Measurements from ENCODE around the gene GDF3. TPM values are rescaled to one million over a fixed set of nuclear protein-coding genes. Genes with fewer than 3 reads are reported as not detected.
"Not testable (repeated sequence)": the region's sequence is repeated elsewhere in the genome, so short reads cannot be mapped to it uniquely, and the experiment has no call there.

Gene GDF3
- total and polyA plus RNA-seq, 9 of the 15 experiments (the other 6 are each of a cell fraction or from before 2014, with no cell fraction given): not detected

DNA sequence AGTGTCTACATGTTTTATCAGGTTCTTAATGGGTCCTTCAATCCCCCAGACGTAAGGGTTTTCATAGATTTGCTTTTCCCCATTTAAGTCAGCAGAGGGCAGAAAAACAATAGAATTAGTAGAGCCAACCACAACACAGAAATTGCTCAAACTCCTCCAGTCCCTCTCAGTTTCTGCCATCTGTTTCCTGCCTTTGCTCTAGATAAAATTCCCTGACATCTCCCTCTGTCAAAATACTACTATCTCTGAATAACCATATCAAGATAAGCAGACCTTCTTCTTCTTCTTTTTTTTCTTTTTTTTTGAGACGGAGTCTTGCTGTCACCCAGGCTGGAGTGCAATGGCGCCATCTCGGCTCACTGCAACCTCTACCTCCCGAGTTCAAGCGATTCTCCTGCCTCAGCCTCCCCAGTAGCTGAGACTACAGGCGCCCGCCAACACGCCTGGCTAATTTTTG lies 18.1 kb downstream of the GDF3 start:
- H3K79me2 ChIP-seq (ENCODE audit: control insufficient read depth, insufficient read depth, low read length); H3K36me3 ChIP-seq (ENCODE audit: control insufficient read depth, insufficient read depth, low read length); H3K4me2 ChIP-seq (ENCODE audit: insufficient read depth, low read length); H3K9me3 ChIP-seq (replicated peaks; ENCODE audit: control insufficient read depth, insufficient read depth, low read depth, low read length); H3K27ac ChIP-seq (ENCODE audit: extremely low read depth, low read depth, low read length); H3K27me3 ChIP-seq (ENCODE audit: control insufficient read depth in 2 of 2, insufficient read depth in 2 of 2, low read length in 2 of 2); H3K4me1 ChIP-seq (replicated peaks in 1 of 2; ENCODE audit: control insufficient read depth in 2 of 2, insufficient read depth in 2 of 2, low read length in 2 of 2); POLR2A ChIA-PET; H3K4me3 ChIP-seq; H3K9me1 ChIP-seq (ENCODE audit: control insufficient read depth, insufficient read depth, low read length); H4K20me1 ChIP-seq (replicated peaks; ENCODE audit: control insufficient read depth, insufficient read depth, low read length); BruUV-seq (replicated peaks); H2AFZ ChIP-seq (ENCODE audit: low read depth, low read length); H3K9ac ChIP-seq (ENCODE audit: insufficient read depth in 1 of 2, low read depth in 2 of 2, low read length in 2 of 2); in situ Hi-C loops (cut with MboI); TF ChIP-seq REST (CRISPR knock-in tag; IDR thresholded peaks at IDR 0.05; ENCODE audit: low read depth): not testable (repeated sequence)
- intact Hi-C loops (cut with micrococcal nuclease): loop anchor here (1.0 kb wide), 1 partner anchor 130 kb away; no protein-coding TSS in a partner anchor
- peak; percentile 58 for FAIRE-seq
- DNase-seq (ENCODE audit: extremely low read depth in 1 of 4, low spot score in 3 of 4): peak; percentile 53 to 65 (median 56)
- 0% methylated on average over 6 of the region's 9 CpGs for WGBS (ENCODE audit: insufficient coverage, low coverage, missing lambda C conversion rate)
- peak; percentile 80 for ATAC-seq
- CTCF ChIA-PET (ENCODE audit: low intra/inter-chr PET ratio): interaction anchor here (0.7 to 1.2 kb wide), 2 partner anchors 39 to 129 kb away, joined by 3 to 6 read pairs; no protein-coding TSS in a partner anchor
- peak; percentile 84 for TF ChIP-seq GATA2 (CRISPR knock-in tag; IDR thresholded peaks at IDR 0.05)
- TF ChIP-seq KLF16 (IDR thresholded peaks at IDR 0.05): peak; percentile 91
- peak; percentile 86 for TF ChIP-seq PML (IDR thresholded peaks at IDR 0.05; ENCODE audit: low read length)
- 0 out of 2 replicates have a peak, but pooled peaks have one; percentile 60 for TF ChIP-seq ZNF766 (CRISPR knock-in tag; conservative IDR thresholded peaks at IDR 0.05)
- TF ChIP-seq, protein P1, sequence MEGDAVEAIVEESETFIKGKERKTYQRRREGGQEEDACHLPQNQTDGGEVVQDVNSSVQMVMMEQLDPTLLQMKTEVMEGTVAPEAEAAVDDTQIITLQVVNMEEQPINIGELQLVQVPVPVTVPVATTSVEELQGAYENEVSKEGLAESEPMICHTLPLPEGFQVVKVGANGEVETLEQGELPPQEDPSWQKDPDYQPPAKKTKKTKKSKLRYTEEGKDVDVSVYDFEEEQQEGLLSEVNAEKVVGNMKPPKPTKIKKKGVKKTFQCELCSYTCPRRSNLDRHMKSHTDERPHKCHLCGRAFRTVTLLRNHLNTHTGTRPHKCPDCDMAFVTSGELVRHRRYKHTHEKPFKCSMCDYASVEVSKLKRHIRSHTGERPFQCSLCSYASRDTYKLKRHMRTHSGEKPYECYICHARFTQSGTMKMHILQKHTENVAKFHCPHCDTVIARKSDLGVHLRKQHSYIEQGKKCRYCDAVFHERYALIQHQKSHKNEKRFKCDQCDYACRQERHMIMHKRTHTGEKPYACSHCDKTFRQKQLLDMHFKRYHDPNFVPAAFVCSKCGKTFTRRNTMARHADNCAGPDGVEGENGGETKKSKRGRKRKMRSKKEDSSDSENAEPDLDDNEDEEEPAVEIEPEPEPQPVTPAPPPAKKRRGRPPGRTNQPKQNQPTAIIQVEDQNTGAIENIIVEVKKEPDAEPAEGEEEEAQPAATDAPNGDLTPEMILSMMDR (IDR thresholded peaks at IDR 0.05 in 2 of 3, conservative IDR thresholded peaks at IDR 0.05 in 1 of 3; ENCODE audit: insufficient read depth in 2 of 3, low read depth in 1 of 3, low read length in 3 of 3): peak; percentile 39 to 65 (median 40); a peak in 4 of 6 replicates
- peak; percentile 69; the same call in 1 of the 2 replicates for TF ChIP-seq REST (IDR thresholded peaks at IDR 0.05; ENCODE audit: borderline replicate concordance)
- peak in 1 of 2 experiments; percentile 86; a peak in 2 of 4 replicates for TF ChIP-seq ZMIZ1 (IDR thresholded peaks at IDR 0.05; ENCODE audit: low read depth in 2 of 2, low read length in 2 of 2)
